Right ventricle myocardium inferior (tissue), 1 donor: ENCODE data around the gene MASP1. TPM values are rescaled to one million over a fixed set of nuclear protein-coding genes. Genes with fewer than 3 reads are reported as not detected.

ENCODE experiments used
- ATAC-seq: fragments of 200-7000 bp; cut with Tn5 transposase; one replicate; pipeline ENCODE4 v1.9.1; 2020; ENCODE audit warnings: mild to moderate bottlenecking, moderate library complexity
- DNase-seq: peaks from one replicate; pipeline ENCODE4 v3.0.0; 2021; ENCODE audit errors: missing footprints
- intact Hi-C: fragments of 100-400 bp; cut with DNase I; formaldehyde crosslinking; loops from one replicate; pipeline ENCODE4 v1.11.0; 2022
- long read RNA-seq: library from polyadenylated mRNA; unstranded; transcript quantifications from one replicate; pipeline ENCODE4 v2.0.0, GENCODE V29; 2021
- total RNA-seq: library from RNA; stranded (reverse); fragmentation: NEBNext Ultra II Directional; extraction: Animal tissue kit (Norgen Biotek cat#: 25700); gene quantifications from one replicate; pipeline ENCODE4 v1.2.1, GENCODE V29; 2021
- donor health status: DM: no; HTN: yes; CAD: no; lungs with severe emphysema.

Gene MASP1
- 129 TPM for total RNA-seq
- long read RNA-seq, full-length matches to known transcripts, result 34 of 42 reads
- long read RNA-seq, partial matches to known transcripts, result 3 of 42 reads
- long read RNA-seq, other reads (novel, unspliced or antisense), result 5 of 42 reads

- intact Hi-C loops, result loop anchor here (1.0 to 5.0 kb wide), 2 partner anchors 26 to 69 kb away; no protein-coding TSS in a partner anchor
- DNase-seq (no peak), ATAC-seq (peak; percentile 78)
These were observed at the start of gene MASP1 for GRCh38 chr3:187291512-187292132. TSS of gene MASP1 (minus strand) at chr3:187291737. CDS start at chr3:187291632, 105 bp downstream.

GRCh38 chr3:187340578-187340977, 49.0 kb upstream of the MASP1 start:
- DNase-seq (no peak), ATAC-seq (no peak)
- intact Hi-C loops, result no loop called here

GRCh38 chr3:187336322-187336721, 44.8 kb upstream of the MASP1 start:
- no peak for ATAC-seq
- DNase-seq, result no peak
- intact Hi-C loops, result no loop called here

GRCh38 chr3:187334904-187335303, 43.4 kb upstream of the MASP1 start:
- no peak for ATAC-seq
- no peak for DNase-seq
- intact Hi-C loops, result no loop called here

GRCh38 chr3:187328691-187329090, 37.2 kb upstream of the MASP1 start:
- no peak for DNase-seq
- ATAC-seq, result no peak
- intact Hi-C loops, result no loop called here

GRCh38 chr3:187327845-187328244, 36.3 kb upstream of the MASP1 start:
- ATAC-seq, result no peak

GRCh38 chr3:187325632-187326031, 34.1 kb upstream of the MASP1 start:
- ATAC-seq (no peak), DNase-seq (no peak)
- intact Hi-C loops, result no loop called here

More at GRCh38 chr3:187327845-187328244, 36.3 kb upstream of the MASP1 start:
- DNase-seq, result no peak
- intact Hi-C loops, result no loop called here

GRCh38 chr3:187323091-187323490, 31.6 kb upstream of the MASP1 start:
- no peak for ATAC-seq
- intact Hi-C loops, result no loop called here
- DNase-seq, result no peak

GRCh38 chr3:187322291-187322690, 30.8 kb upstream of the MASP1 start:
- intact Hi-C loops, result no loop called here
- ATAC-seq (no peak), DNase-seq (no peak)

- ATAC-seq, result no peak
- intact Hi-C loops, result no loop called here
- DNase-seq, result no peak
These were observed 30.2 kb upstream of the MASP1 start for GRCh38 chr3:187321766-187322165.

GRCh38 chr3:187319699-187320302, 28.3 kb upstream of the MASP1 start:
- peak; percentile 95 for ATAC-seq
- intact Hi-C loops, result loop anchor here (1.0 to 2.0 kb wide), 3 partner anchors 99 to 394 kb away; no protein-coding TSS in a partner anchor

GRCh38 chr3:187318819-187319616, 27.5 kb upstream of the MASP1 start:
- intact Hi-C loops, result loop anchor here (1.0 to 2.0 kb wide), 3 partner anchors 98 to 395 kb away; no protein-coding TSS in a partner anchor
- no peak for DNase-seq

More at GRCh38 chr3:187319699-187320302, 28.3 kb upstream of the MASP1 start:
- no peak for DNase-seq

GRCh38 chr3:187315872-187316271, 24.3 kb upstream of the MASP1 start:
- DNase-seq (no peak), ATAC-seq (no peak)
- intact Hi-C loops, result no loop called here

More at GRCh38 chr3:187318819-187319616, 27.5 kb upstream of the MASP1 start:
- peak; percentile 60 for ATAC-seq

- intact Hi-C loops, result no loop called here
- no peak for DNase-seq
- ATAC-seq, result no peak
These were observed 22.6 kb upstream of the MASP1 start for GRCh38 chr3:187314176-187314575.

- intact Hi-C loops, result no loop called here
- no peak for ATAC-seq
- DNase-seq, result no peak
These were observed 19.5 kb upstream of the MASP1 start for GRCh38 chr3:187310954-187311470.

GRCh38 chr3:187310226-187310625, 18.7 kb upstream of the MASP1 start:
- intact Hi-C loops, result no loop called here
- no peak for ATAC-seq

GRCh38 chr3:187305881-187306280, 14.3 kb upstream of the MASP1 start:
- DNase-seq (no peak), ATAC-seq (no peak)
- intact Hi-C loops, result no loop called here

More at GRCh38 chr3:187310226-187310625, 18.7 kb upstream of the MASP1 start:
- DNase-seq, result no peak

GRCh38 chr3:187299611-187300010, 8.1 kb upstream of the MASP1 start:
- ATAC-seq, result no peak
- DNase-seq, result no peak
- intact Hi-C loops, result no loop called here

- DNase-seq (no peak), ATAC-seq (no peak)
- intact Hi-C loops, result no loop called here
These were observed 5.4 kb upstream of the MASP1 start for GRCh38 chr3:187296911-187297310.
